Measurements from ENCODE around the gene PALS2. TPM values are rescaled to one million over a fixed set of nuclear protein-coding genes. Genes with fewer than 3 reads are reported as not detected.

The PALS2 gene
- total and polyA plus RNA-seq, 7 donors, result 0.60 to 14.2 (median 6.9) TPM

- Histone ChIP-seq H3K9me3 (no peaks in the 10 kb centered on the region), H3K27me3 (no peaks in the 10 kb centered on the region), H3K27ac (peak overlapping the region; percentile 77 to 87 (median 82)), H3K36me3 (no peaks in the 10 kb centered on the region), H3K4me1 (peaks cover 0 to 14% (median 9%) of the 10 kb centered on the region in 4 donors), H3K4me3 (peak overlapping the region; percentile 71 to 85 (median 79))
- intact Hi-C loops (cut with DNase I), result loop anchor here (5.0 to 10.0 kb wide), 3 partner anchors 91 to 1099 kb away; partner anchors contain the start of genes GSDME and IGF2BP3
- WGBS, 2 donors, result 0 to 1% methylated on average over 101 of the region's 101 CpGs
- DNase-seq, result peak; percentile 68
- no peak for TF ChIP-seq POLR2A (IDR thresholded peaks at IDR 0.05)
- no peak for TF ChIP-seq EP300 (IDR thresholded peaks at IDR 0.05)
- no peak for TF ChIP-seq CTCF (IDR thresholded peaks at IDR 0.05)
- TF ChIP-seq POLR2AphosphoS5 (IDR thresholded peaks at IDR 0.05), result no peak
These were observed 494 bp downstream of the PALS2 start for GRCh38 chr7:24573554-24574338.

GRCh38 chr7:24574386-24574785 is 1.1 kb downstream of the PALS2 start:
- no peak for TF ChIP-seq EP300 (IDR thresholded peaks at IDR 0.05)
- TF ChIP-seq POLR2A (IDR thresholded peaks at IDR 0.05), result no peak
- no peak for TF ChIP-seq POLR2AphosphoS5 (IDR thresholded peaks at IDR 0.05)
- no peak for TF ChIP-seq CTCF (IDR thresholded peaks at IDR 0.05)
- no peaks in the 10 kb centered on the region for H3K27me3 ChIP-seq
- H3K27ac ChIP-seq, result peak overlapping the region; percentile 72 to 83 (median 80)
- no peaks in the 10 kb centered on the region for H3K36me3 ChIP-seq
- H3K9me3 ChIP-seq, result no peaks in the 10 kb centered on the region
- no peak for DNase-seq
- H3K4me1 ChIP-seq, result peaks cover 0 to 14% (median 9%) of the 10 kb centered on the region in 4 donors
- peak overlapping the region; percentile 47 to 85 (median 74) for H3K4me3 ChIP-seq
- intact Hi-C loops (cut with DNase I), result loop anchor here (5.0 to 10.0 kb wide), 3 partner anchors 90 to 1100 kb away; partner anchors contain the start of genes GSDME and IGF2BP3
- 23% methylated on average over 11 of the region's 11 CpGs for WGBS, 2 donors

- intact Hi-C loops (cut with DNase I), result loop anchor here (5.0 to 10.0 kb wide), 3 partner anchors 90 to 1100 kb away; partner anchors contain the start of genes GSDME and IGF2BP3
- H3K27me3 ChIP-seq, result no peaks in the 10 kb centered on the region
- H3K4me1 ChIP-seq, result peaks cover 0 to 14% (median 9%) of the 10 kb centered on the region in 4 donors
- 88 to 91% methylated on average over 4 of the region's 4 CpGs for WGBS, 2 donors
- TF ChIP-seq CTCF (IDR thresholded peaks at IDR 0.05), result no peak
- TF ChIP-seq EP300 (IDR thresholded peaks at IDR 0.05), result no peak
- TF ChIP-seq POLR2A (IDR thresholded peaks at IDR 0.05), result no peak
- H3K9me3 ChIP-seq, result no peaks in the 10 kb centered on the region
- peak overlapping the region in 1 of 4 donors; percentile 85 for H3K4me3 ChIP-seq
- no peak for DNase-seq
- H3K36me3 ChIP-seq, result no peaks in the 10 kb centered on the region
- H3K27ac ChIP-seq, result no peak overlapping the region
These were observed 1.7 kb downstream of the PALS2 start for GRCh38 chr7:24574950-24575349.

GRCh38 chr7:24576171-24577025 is 3.1 kb downstream of the PALS2 start:
- no peak for TF ChIP-seq POLR2A (IDR thresholded peaks at IDR 0.05)
- TF ChIP-seq CTCF (IDR thresholded peaks at IDR 0.05), result peak in 3 of 4 experiments; percentile 33 to 44 (median 44)
- no peak for TF ChIP-seq EP300 (IDR thresholded peaks at IDR 0.05)
- TF ChIP-seq POLR2AphosphoS5 (IDR thresholded peaks at IDR 0.05), result no peak
- no peak overlapping the region for H3K27ac ChIP-seq
- DNase-seq, result no peak
- WGBS, 2 donors, result 14 to 28% methylated on average over 2 of the region's 2 CpGs
- H3K4me1 ChIP-seq, result peaks cover 0 to 14% (median 9%) of the 10 kb centered on the region in 4 donors
- no peak overlapping the region for H3K4me3 ChIP-seq
- intact Hi-C loops (cut with DNase I), result loop anchor here (10.0 kb wide), 2 partner anchors 88 to 1102 kb away; partner anchors contain the start of gene IGF2BP3
- H3K36me3 ChIP-seq, result no peaks in the 10 kb centered on the region
- H3K9me3 ChIP-seq, result no peaks in the 10 kb centered on the region
- H3K27me3 ChIP-seq, result no peaks in the 10 kb centered on the region

Data from sigmoid colon (tissue), 7 donors.